IgD-negative memory B cell (primary cell): Measurements from ENCODE around the gene CBS. TPM values are rescaled to one million over a fixed set of nuclear protein-coding genes. Genes with fewer than 3 reads are reported as not detected.
"Not testable (repeated sequence)": the region's sequence is repeated elsewhere in the genome, so short reads cannot be mapped to it uniquely, and the experiment has no call there.

Experiments used
- H3K27ac Mint-ChIP-seq, 3 donors: one replicate each; pipeline ENCODE4 v1.8.0; 2020 to 2022; ENCODE audit warnings: mild to moderate bottlenecking in 3 of 3, mixed read lengths in 3 of 3, moderate library complexity in 1 of 3
- H3K27me3 Mint-ChIP-seq: one replicate; pipeline ENCODE4 v1.8.0; 2021; ENCODE audit warnings: mixed read lengths
- H3K36me3 Mint-ChIP-seq: one replicate; pipeline ENCODE4 v1.8.0; 2020; ENCODE audit warnings: mild to moderate bottlenecking, mixed read lengths
- H3K4me1 Mint-ChIP-seq, 3 donors: one replicate each; pipeline ENCODE4 v1.8.0; 2020 to 2022; ENCODE audit warnings: mixed read lengths in 3 of 3, mild to moderate bottlenecking in 1 of 3
- H3K4me3 Mint-ChIP-seq, 4 donors: one replicate each; pipeline ENCODE4 v1.8.0; 2020 to 2022; ENCODE audit warnings: mild to moderate bottlenecking in 4 of 4, mixed read lengths in 4 of 4, moderate library complexity in 3 of 4
- H3K9me3 Mint-ChIP-seq, 3 donors: one replicate each; pipeline ENCODE4 v1.8.0; 2020 to 2021; ENCODE audit warnings: mixed read lengths in 3 of 3, mild to moderate bottlenecking in 1 of 3
- polyA plus RNA-seq: library from polyadenylated mRNA; unstranded; fragments of 300-500 nt; fragmentation: Illumina TruSeq; gene quantifications from one replicate; pipeline ENCODE4 v1.2.3, GENCODE V29; 2021

CBS gene
- polyA plus RNA-seq, 1 donor from 2014 or later: not detected

DNA sequence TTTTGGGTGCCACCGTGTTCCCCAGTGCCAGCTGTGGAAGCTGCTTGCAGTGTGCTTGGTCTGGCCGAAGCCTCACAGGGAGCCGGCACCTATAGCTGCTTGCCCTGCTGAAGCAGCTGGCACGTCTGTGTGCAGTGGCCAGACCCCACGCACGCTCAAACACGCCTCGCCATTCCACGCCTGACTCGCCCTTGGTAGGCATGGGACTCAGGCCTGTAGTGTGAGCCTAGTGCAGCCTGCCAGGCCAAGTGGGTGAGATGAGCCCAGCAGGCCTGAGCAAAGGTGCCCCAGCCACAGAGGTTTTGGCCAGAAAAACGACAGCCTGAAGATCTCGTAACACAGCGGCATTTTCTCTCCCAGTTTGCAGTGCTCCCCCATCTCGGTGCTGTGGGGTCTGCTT is 32.3 kb downstream of the CBS start:
- H3K27ac Mint-ChIP-seq, H3K4me3 Mint-ChIP-seq, H3K36me3 Mint-ChIP-seq, H3K27me3 Mint-ChIP-seq, H3K9me3 Mint-ChIP-seq, H3K4me1 Mint-ChIP-seq: not testable (repeated sequence)

DNA sequence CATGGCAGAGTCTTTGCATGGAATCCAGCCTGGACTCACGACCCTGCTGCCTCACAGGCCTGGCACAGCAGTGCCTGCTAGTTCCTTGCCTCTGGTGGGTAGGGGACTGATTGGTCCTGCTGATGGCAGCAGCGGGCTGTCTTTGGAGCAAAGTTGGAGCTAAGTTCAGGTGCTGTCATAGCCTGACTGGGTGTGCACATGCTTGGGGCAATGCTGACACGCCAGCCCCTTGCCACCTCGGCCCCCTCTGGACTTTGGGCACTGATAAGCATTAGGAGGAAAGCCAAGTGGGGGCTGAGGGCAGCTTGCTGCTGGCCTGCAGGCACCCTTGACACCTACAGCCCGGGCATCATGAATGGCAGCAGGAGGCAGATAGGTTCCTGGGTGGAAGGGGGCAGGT is 33.5 kb downstream of the CBS start:
- H3K27ac Mint-ChIP-seq, H3K27me3 Mint-ChIP-seq, H3K4me3 Mint-ChIP-seq, H3K9me3 Mint-ChIP-seq, H3K4me1 Mint-ChIP-seq, H3K36me3 Mint-ChIP-seq: not testable (repeated sequence)

- H3K4me1 Mint-ChIP-seq, H3K27ac Mint-ChIP-seq, H3K36me3 Mint-ChIP-seq, H3K4me3 Mint-ChIP-seq, H3K9me3 Mint-ChIP-seq, H3K27me3 Mint-ChIP-seq: not testable (repeated sequence)
Measured at GRCh38 chr21:43038659-43039044, 37.0 kb downstream of the CBS start.

DNA sequence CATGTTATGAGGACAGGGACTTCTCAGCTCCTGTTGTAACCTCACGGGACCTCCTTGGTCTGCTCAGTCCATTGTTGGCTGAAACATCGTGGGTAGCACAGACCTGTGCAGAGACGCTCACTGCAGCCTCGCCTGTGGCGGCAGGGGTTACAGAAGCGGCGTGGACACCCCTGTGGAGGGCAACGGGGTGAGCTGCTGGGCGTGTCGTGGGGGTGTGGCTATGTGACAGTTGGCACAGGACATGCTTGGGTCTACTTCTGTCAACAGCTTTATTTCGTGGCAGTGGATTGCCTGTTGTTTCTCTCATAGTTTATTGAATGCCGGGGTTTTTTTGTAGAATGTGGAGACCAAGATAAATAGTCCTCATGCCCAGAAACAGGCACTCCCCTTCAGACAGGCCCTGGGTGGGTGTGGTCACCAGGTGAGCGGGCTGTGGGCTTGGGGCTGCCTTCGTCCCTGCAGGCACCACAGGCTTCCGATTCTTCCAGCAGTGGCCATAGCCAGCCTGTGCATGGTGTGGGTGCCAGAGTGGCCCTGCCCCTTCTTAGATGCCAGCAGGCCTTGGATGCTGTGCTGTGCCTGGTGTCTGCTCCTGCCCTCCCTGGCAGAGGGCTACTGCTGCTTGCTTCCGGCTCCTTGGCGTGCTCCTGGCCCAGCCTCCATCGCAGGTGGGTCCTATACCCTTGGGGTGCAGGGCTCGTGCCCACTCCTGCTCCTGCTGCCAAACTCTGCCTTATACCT is 37.5 kb downstream of the CBS start:
- H3K4me3 Mint-ChIP-seq, H3K9me3 Mint-ChIP-seq, H3K4me1 Mint-ChIP-seq, H3K27ac Mint-ChIP-seq, H3K36me3 Mint-ChIP-seq, H3K27me3 Mint-ChIP-seq: not testable (repeated sequence)

GRCh38 chr21:43036889-43037288 is 38.7 kb downstream of the CBS start:
- not testable (repeated sequence) for H3K4me1 Mint-ChIP-seq, H3K27me3 Mint-ChIP-seq, H3K9me3 Mint-ChIP-seq, H3K36me3 Mint-ChIP-seq, H3K27ac Mint-ChIP-seq, H3K4me3 Mint-ChIP-seq

DNA sequence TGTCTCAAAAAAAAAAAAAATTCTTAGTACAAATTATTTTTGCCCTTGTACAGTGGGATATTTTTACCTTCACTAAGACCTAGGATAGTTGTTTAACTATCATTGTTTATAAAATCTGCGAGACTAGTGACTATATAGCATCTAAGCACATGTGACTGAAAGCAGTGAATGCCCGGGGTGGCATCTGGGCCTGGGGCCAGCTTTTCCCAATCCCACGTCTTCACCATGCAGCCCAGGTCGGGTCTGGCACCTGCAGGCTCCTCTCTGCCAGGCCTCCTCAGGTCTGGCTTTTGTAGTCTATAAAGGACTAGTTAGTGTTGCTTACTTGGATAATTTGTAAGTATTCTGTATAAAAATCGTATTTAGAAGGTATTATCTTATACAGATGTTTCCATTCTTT is 40.8 kb downstream of the CBS start:
- H3K9me3 Mint-ChIP-seq: no peaks in the 10 kb centered on the region
- peaks cover 4% of the 10 kb centered on the region for H3K36me3 Mint-ChIP-seq
- no peak overlapping the region for H3K27ac Mint-ChIP-seq
- no peaks in the 10 kb centered on the region for H3K4me1 Mint-ChIP-seq
- H3K27me3 Mint-ChIP-seq: no peaks in the 10 kb centered on the region
- H3K4me3 Mint-ChIP-seq: no peak overlapping the region

DNA sequence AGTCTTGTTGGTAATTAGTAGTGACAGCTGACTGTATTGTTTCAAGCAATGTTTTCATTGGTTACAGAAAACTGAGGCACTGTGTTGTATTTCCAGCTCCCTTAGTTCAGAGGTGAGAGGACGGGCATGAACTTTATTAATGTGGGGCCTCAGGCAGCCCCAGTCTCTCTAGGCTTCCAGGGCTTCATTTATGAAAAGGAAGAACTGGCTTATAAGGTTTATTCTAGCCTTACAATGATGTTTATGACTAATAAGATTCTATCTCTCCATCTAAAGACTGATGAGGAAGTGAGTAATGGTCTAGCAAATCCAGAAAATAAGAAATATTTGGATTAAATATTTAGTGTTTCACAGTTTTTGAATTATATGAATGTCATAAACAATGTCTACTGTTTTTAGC is 41.5 kb downstream of the CBS start:
- no peaks in the 10 kb centered on the region for H3K27me3 Mint-ChIP-seq
- H3K36me3 Mint-ChIP-seq: peaks cover 9% of the 10 kb centered on the region
- H3K4me1 Mint-ChIP-seq: peaks cover 0 to under 1% (median 0%) of the 10 kb centered on the region in 3 donors
- H3K27ac Mint-ChIP-seq: no peak overlapping the region
- no peak overlapping the region for H3K4me3 Mint-ChIP-seq
- no peaks in the 10 kb centered on the region for H3K9me3 Mint-ChIP-seq

GRCh38 chr21:43031121-43031619 is 44.5 kb downstream of the CBS start:
- Mint-ChIP-seq H3K36me3 (peaks cover 11% of the 10 kb centered on the region), H3K27ac (no peak overlapping the region), H3K4me3 (no peak overlapping the region), H3K4me1 (peaks cover 0 to 2% (median 0%) of the 10 kb centered on the region in 3 donors), H3K27me3 (no peaks in the 10 kb centered on the region), H3K9me3 (no peaks in the 10 kb centered on the region)

- no peaks in the 10 kb centered on the region for H3K27me3 Mint-ChIP-seq
- peaks cover 12% of the 10 kb centered on the region for H3K36me3 Mint-ChIP-seq
- no peak overlapping the region for H3K4me3 Mint-ChIP-seq
- H3K27ac Mint-ChIP-seq: no peak overlapping the region
- H3K4me1 Mint-ChIP-seq: peaks cover 0 to 2% (median 0%) of the 10 kb centered on the region in 3 donors
- H3K9me3 Mint-ChIP-seq: no peaks in the 10 kb centered on the region
Measured at GRCh38 chr21:43029785-43030184, 45.9 kb downstream of the CBS start.

- peaks cover 0 to 2% (median 0%) of the 10 kb centered on the region in 3 donors for H3K4me1 Mint-ChIP-seq
- H3K27ac Mint-ChIP-seq: no peak overlapping the region
- peaks cover 15% of the 10 kb centered on the region for H3K36me3 Mint-ChIP-seq
Measured at GRCh38 chr21:43027846-43028731, 47.5 kb downstream of the CBS start.

DNA sequence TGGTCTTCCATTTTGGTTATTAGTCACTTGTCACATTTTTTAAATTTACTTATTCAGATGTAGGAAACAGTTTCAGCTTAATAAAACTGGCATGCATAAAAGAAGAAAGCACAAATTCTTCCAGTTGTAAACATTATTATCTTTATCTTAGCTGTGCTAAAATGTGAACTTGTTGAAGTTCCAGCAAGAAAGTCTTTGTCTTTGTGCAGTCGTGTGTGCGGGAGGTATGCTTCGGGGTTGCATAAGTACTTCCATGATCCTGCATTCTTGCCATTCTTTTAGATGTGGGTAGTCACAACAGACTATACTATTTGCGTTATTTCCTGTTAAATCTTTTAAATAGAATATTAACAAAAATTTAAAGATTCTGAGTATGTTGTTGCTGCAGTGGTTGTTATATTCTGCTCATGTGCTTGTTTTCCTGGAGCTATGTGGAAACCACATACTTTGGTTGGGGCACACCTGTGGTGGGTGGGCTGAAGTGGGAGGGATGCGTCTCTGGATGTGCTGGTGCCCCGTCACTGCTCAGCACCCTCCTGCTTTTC is 49.9 kb downstream of the CBS start:
- no peaks in the 10 kb centered on the region for H3K9me3 Mint-ChIP-seq

More at GRCh38 chr21:43027846-43028731, 47.5 kb downstream of the CBS start:
- Mint-ChIP-seq H3K4me3 (no peak overlapping the region), H3K9me3 (no peaks in the 10 kb centered on the region), H3K27me3 (no peaks in the 10 kb centered on the region)

GRCh38 chr21:43024439-43025136 is 51.0 kb downstream of the CBS start:
- no peak overlapping the region for H3K27ac Mint-ChIP-seq
- H3K36me3 Mint-ChIP-seq: peaks cover 17% of the 10 kb centered on the region
- no peaks in the 10 kb centered on the region for H3K27me3 Mint-ChIP-seq

More for the DNA sequence above, 49.9 kb downstream of the CBS start:
- Mint-ChIP-seq H3K27ac (no peak overlapping the region), H3K4me3 (no peak overlapping the region), H3K27me3 (no peaks in the 10 kb centered on the region), H3K4me1 (peaks cover 0 to 6% (median 0%) of the 10 kb centered on the region in 3 donors), H3K36me3 (peaks cover 17% of the 10 kb centered on the region)

GRCh38 chr21:43023175-43023574 is 52.5 kb downstream of the CBS start:
- Mint-ChIP-seq H3K9me3 (no peaks in the 10 kb centered on the region), H3K36me3 (peaks cover 12% of the 10 kb centered on the region), H3K27me3 (no peaks in the 10 kb centered on the region), H3K27ac (no peak overlapping the region), H3K4me3 (no peak overlapping the region), H3K4me1 (peaks cover 0 to 14% (median 2%) of the 10 kb centered on the region in 3 donors)

More at GRCh38 chr21:43024439-43025136, 51.0 kb downstream of the CBS start:
- Mint-ChIP-seq H3K4me1 (peaks cover 0 to 13% (median 2%) of the 10 kb centered on the region in 3 donors), H3K4me3 (no peak overlapping the region), H3K9me3 (no peaks in the 10 kb centered on the region)

DNA sequence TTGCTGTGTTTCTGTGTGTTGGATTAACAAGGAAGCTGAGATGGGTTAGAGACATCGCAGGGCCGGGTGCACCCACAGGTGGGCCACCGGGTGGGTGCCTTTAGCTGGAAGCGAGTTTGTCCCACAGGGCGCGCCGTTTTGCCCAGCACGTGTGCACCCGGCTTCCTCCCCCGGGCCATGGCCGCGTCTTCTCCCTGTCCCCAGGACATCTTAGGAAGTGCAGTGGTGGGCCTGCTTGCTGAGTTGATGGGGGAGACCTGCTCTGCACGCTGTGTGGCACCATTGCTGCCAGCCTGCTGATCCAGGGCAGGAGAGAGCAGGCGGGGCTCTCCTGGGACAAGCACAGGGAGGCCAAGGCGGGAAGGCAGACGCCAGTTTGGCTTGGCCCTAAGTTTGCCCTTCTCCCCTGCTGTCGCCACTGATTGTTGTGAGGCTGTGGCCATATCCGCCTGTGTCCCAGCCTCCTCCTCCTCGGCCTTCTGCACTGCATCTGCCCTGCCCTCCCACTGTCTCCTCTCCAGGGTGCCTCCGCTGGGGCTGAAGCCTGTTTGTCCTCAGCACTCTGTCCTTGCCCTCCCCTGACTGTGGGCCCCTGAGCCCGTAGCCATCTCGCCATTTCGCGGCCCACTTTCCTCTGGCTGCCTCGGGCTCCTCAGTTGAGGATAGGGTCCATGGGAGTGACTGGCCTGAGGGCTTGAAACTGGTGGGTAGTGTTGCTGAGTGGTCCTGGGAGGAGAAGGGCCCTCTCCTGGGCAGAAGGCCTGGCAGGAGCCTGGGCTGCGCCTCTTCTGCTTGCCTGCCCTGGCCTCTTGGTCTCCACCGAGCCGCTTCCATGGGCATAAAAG is 53.7 kb downstream of the CBS start:
- Mint-ChIP-seq H3K9me3 (no peaks in the 10 kb centered on the region), H3K36me3 (peaks cover 12% of the 10 kb centered on the region), H3K4me1 (peaks cover 0 to 15% (median 2%) of the 10 kb centered on the region in 3 donors), H3K27me3 (no peaks in the 10 kb centered on the region), H3K27ac (no peak overlapping the region), H3K4me3 (no peak overlapping the region)
